Gastrocnemius medialis (tissue), 4 donors: Measurements from ENCODE around the gene RNU6-9. TPM values are rescaled to one million over a fixed set of nuclear protein-coding genes. Genes with fewer than 3 reads are reported as not detected.

Source experiments
- ATAC-seq, 2 donors: fragments of 150-250 bp; one replicate each; pipeline ENCODE4 v1.9.1; 2016
- DNase-seq, 2 donors: peaks; one replicate each; pipeline ENCODE4 v3.0.0-alpha.2; 2019
- H3K27ac ChIP-seq, 4 donors: fragments of 200-600 bp; sonication (generic); 1 replicate in 1 of 4; 2 replicates in 3 of 4; pipeline ENCODE4 v1.5.1; 2016 to 2018; ENCODE audit warnings: mild to moderate bottlenecking in 2 of 4, moderate library complexity in 1 of 4
- H3K27me3 ChIP-seq, 3 donors: fragments of 200-600 bp; sonication (generic) in 2 of 3; 1 replicate in 1 of 3; 2 replicates in 2 of 3; pipeline versions ENCODE4 v1.5.1 to v1.6.0; 2016 to 2019; ENCODE audit warnings: mild to moderate bottlenecking in 1 of 3, moderate library complexity in 1 of 3
- H3K36me3 ChIP-seq, 2 donors: fragments of 200-600 bp; sonication (generic) in 1 of 2; one replicate each; pipeline ENCODE4 v1.5.1; 2017 to 2018
- H3K4me1 ChIP-seq, 2 donors: fragments of 200-600 bp; sonication (generic) in 1 of 2; one replicate each; pipeline ENCODE4 v1.5.1; 2016 to 2017; ENCODE audit warnings: mild to moderate bottlenecking in 2 of 2
- H3K4me3 ChIP-seq, 4 donors: fragments of 200-600 bp; sonication (generic) in 3 of 4; 1 replicate in 1 of 4; 2 replicates in 3 of 4; pipeline ENCODE4 v1.5.1; 2016 to 2019; ENCODE audit warnings: mild to moderate bottlenecking in 2 of 4
- H3K9me3 ChIP-seq, 3 donors: fragments of 200-600 bp; sonication (generic) in 2 of 3; 1 replicate in 1 of 3; 2 replicates in 2 of 3; pipeline ENCODE4 v1.5.1; 2016 to 2019
- CTCF ChIP-seq, 5 experiments: fragments of 450-650 bp in 3 of 5; fragments of 200-600 bp in 2 of 5; sonication (generic) in 2 of 5; IDR thresholded peaks in 4 of 5; conservative IDR thresholded peaks in 1 of 5; 1 replicate in 4 of 5; 2 replicates in 1 of 5; pipeline ENCODE4 v1.5.1; 2016 to 2019; ENCODE audit warnings: antibody characterized with exemption in 5 of 5, mild to moderate bottlenecking in 3 of 5, moderate library complexity in 3 of 5
- POLR2A ChIP-seq, 2 donors: fragments of 450-650 bp; IDR thresholded peaks; one replicate each; pipeline ENCODE4 v1.6.1; 2017; ENCODE audit warnings: antibody characterized with exemption in 2 of 2, mild to moderate bottlenecking in 2 of 2, moderate library complexity in 2 of 2
- in situ Hi-C, 4 donors: fragments of 200-750 bp; cut with MboI; loops; one replicate each; pipeline versions ENCODE4 v1.15.0 to v1.8.0; 2017; ENCODE audit warnings: low sequenced_read_pairs in 4 of 4
- intact Hi-C: fragments of 100-400 bp; cut with DNase I; formaldehyde crosslinking; loops from one replicate; pipeline ENCODE4 v1.15.1; 2023; ENCODE audit warnings: low total_unique reads
- total RNA-seq, 4 donors: library from RNA; depleted of rRNA; stranded (reverse); fragments of >200 nt; gene quantifications; one replicate each; pipeline versions ENCODE4 v1.1.0 to v1.2.3, GENCODE V29; 2016

RNU6-9 gene
- total RNA-seq, 4 donors from 2014 or later: not detected

DNA sequence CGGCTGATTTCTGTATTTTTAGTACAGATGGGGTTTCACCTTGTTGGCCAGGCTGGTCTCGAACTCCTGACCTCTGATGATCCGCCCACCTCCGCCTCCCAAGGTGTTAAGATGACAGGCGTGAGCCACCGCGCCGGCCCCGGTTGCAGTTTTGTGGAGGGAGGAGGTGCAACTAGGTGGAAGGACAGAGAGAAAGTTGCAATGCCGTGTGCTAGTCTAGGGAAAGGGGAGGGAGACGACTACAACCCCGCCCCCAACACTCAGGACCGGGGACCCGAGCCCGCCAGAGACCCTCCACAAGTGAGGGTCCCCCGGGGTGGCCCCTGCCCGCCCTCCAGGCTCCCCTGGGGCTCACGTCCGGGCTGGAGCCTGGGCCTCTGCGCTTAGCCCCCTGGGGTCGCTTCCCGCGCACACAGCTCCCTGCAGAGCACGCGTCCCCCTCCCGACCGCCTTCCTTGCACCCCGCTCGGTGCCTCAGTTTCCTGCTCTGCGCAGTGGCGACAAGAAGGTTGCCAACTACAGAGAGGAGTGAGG, 31.3 kb downstream of the RNU6-9 start:
- DNase-seq (no peak), ATAC-seq (no peak)
- no peaks in the 10 kb centered on the region for H3K9me3 ChIP-seq
- no peaks in the 10 kb centered on the region for H3K36me3 ChIP-seq
- H3K4me1 ChIP-seq: peaks cover 11 to 19% of the 10 kb centered on the region in 2 donors
- H3K4me3 ChIP-seq: peak overlapping the region; percentile 86 to 96 (median 93)
- intact Hi-C loops (loop anchor here (1.0 to 10.0 kb wide), 4 partner anchors 11 to 268 kb away; partner anchors contain the start of genes RNF126 and WDR18), in situ Hi-C loops (loop anchor here (5.0 to 10.0 kb wide), 3 partner anchors 58 to 152 kb away; partner anchors contain the start of gene WDR18 (in 4 of the 4))
- peak overlapping the region in 1 of 4 donors; percentile 86 for H3K27ac ChIP-seq
- H3K27me3 ChIP-seq: peaks cover 14 to 19% (median 18%) of the 10 kb centered on the region in 3 donors
- TF ChIP-seq CTCF (IDR thresholded peaks at IDR 0.05 in 4 of 5, conservative IDR thresholded peaks at IDR 0.05 in 1 of 5) (no peak), POLR2A (IDR thresholded peaks at IDR 0.05) (no peak)

DNA sequence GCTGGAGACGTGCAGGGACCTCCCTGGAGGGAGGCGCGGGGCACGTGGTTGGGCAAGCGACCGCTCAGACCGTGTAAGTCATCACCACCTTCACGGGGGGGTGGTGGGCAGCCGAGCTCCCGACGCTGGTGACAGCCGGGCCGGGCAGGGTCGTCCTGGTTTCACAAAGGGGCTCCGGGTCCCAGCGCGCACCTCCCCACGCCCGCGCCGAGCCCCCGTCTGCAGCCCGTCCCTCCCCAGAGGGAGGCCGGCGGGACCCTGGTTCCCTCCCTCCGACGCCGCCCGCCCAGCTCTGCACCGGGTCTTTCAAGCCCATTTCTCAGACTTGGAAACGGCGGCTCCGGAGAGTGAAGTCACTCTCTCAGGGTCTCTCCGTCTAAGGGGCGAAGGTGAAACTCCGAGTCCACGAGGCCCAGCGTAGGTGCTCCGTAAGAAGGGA, 31.8 kb downstream of the RNU6-9 start:
- Histone ChIP-seq H3K36me3 (no peaks in the 10 kb centered on the region), H3K9me3 (no peaks in the 10 kb centered on the region), H3K4me1 (peaks cover 10 to 19% of the 10 kb centered on the region in 2 donors), H3K27me3 (peaks cover 12 to 14% (median 13%) of the 10 kb centered on the region in 3 donors), H3K4me3 (peak overlapping the region; percentile 86 to 96 (median 93)), H3K27ac (peak overlapping the region; percentile 81 to 91 (median 86))
- peak; percentile 65 to 67 for ATAC-seq
- TF ChIP-seq POLR2A (IDR thresholded peaks at IDR 0.05) (no peak), CTCF (IDR thresholded peaks at IDR 0.05 in 4 of 5, conservative IDR thresholded peaks at IDR 0.05 in 1 of 5) (peak in 1 of 5 experiments; percentile 10)
- intact Hi-C loops: loop anchor here (1.0 to 10.0 kb wide), 4 partner anchors 10 to 267 kb away; partner anchors contain the start of genes RNF126 and WDR18
- in situ Hi-C loops: loop anchor here in 1 of 4 donors (10.0 kb wide), 1 partner anchor 150 kb away; no protein-coding TSS in a partner anchor
- DNase-seq: no peak

DNA sequence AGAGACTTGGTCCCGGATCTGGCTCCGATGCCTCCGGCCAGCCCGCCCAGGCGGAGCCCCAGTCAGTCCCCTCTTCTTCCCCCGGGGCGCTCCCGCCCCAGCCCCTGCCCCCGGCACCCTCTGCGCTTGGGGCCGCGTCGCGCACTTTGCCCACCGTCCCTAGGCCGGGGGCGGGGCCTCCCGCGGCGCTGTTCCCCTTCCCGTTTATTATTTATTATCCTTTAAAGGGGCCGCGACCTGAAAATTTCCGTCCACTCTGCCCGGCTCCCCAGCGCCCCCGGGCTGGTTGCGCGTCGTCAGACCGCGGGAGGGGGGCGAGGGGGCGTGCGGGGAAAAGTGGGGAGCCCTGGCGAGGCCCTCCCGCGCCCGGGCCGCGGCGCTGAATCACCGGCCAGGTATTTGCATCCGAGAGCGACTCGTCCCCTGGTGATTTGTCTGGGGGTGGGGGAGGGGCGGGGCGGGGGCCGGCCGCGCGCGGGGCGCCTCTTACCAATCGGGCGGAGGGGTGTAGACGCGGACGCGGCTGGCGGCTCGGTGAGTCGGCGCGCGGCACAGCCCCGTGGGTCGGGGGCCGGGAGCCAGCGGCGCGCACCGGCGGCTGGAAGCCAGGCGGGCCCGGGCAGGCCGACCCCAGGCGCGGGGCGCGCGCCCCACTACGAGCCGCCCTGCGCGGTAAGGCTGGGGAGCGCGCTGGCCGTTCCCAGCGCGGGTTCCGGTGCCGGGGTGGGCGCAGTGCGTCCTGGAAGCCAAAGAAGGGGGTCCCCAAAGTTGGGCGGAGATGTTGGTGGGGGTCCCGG, 32.4 kb downstream of the RNU6-9 start, which contains the start of gene ARID3A:
TSS of gene ARID3A (plus strand) at position 510 of the 797 bp plus-strand sequence. CDS start 3,494 bp downstream, outside the sequence.
- peak; percentile 59 to 87 for TF ChIP-seq POLR2A (IDR thresholded peaks at IDR 0.05)
- peak in 3 of 5 experiments; percentile 2 to 18 (median 16) for TF ChIP-seq CTCF (IDR thresholded peaks at IDR 0.05 in 4 of 5, conservative IDR thresholded peaks at IDR 0.05 in 1 of 5)
- DNase-seq: peak; percentile 61 to 63
- in situ Hi-C loops: loop anchor here in 1 of 4 donors (10.0 kb wide), 1 partner anchor 151 kb away; no protein-coding TSS in a partner anchor
- H3K36me3 ChIP-seq: no peaks in the 10 kb centered on the region
- peak within 1 kb of the TSS; percentile 86 to 96 (median 93) for H3K4me3 ChIP-seq
- H3K9me3 ChIP-seq: no peaks in the 10 kb centered on the region
- peak within 1 kb of the TSS; percentile 81 to 91 (median 86) for H3K27ac ChIP-seq
- peaks cover 5 to 19% of the 10 kb centered on the region in 2 donors for H3K4me1 ChIP-seq
- peak; percentile 83 to 85 for ATAC-seq
- peaks cover 8% of the 10 kb centered on the region in 3 donors for H3K27me3 ChIP-seq
- intact Hi-C loops: loop anchor here (1.0 to 10.0 kb wide), 4 partner anchors 10 to 267 kb away; partner anchors contain the start of genes RNF126 and WDR18

DNA sequence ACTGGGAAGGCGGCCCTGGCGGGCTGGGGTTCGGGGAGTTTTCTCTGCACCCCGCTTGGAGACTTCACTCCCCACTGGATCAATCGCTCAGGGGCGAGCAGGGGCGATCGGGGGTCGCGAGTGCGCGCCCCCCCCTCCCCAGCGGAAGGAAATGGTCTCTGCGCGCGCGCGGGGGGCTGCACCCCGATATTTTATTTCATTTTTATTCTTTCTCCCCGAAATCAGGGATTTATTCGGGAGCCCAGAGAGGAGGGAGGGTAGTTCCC, 33.0 kb downstream of the RNU6-9 start:
- no peak for TF ChIP-seq POLR2A (IDR thresholded peaks at IDR 0.05)
- no peak for TF ChIP-seq CTCF (IDR thresholded peaks at IDR 0.05 in 4 of 5, conservative IDR thresholded peaks at IDR 0.05 in 1 of 5)
- in situ Hi-C loops (loop anchor here in 1 of 4 donors (10.0 kb wide), 1 partner anchor 151 kb away; no protein-coding TSS in a partner anchor), intact Hi-C loops (loop anchor here (5.0 to 10.0 kb wide), 2 partner anchors 261 to 266 kb away; partner anchors contain the start of gene RNF126)
- Histone ChIP-seq H3K4me3 (peak overlapping the region; percentile 86 to 96 (median 93)), H3K4me1 (peaks cover 5 to 19% of the 10 kb centered on the region in 2 donors), H3K27me3 (peaks cover 3% of the 10 kb centered on the region in 3 donors), H3K9me3 (no peaks in the 10 kb centered on the region), H3K27ac (peak overlapping the region; percentile 74 to 91 (median 86)), H3K36me3 (no peaks in the 10 kb centered on the region)
- ATAC-seq: no peak
- DNase-seq: no peak
